ENCODE measurements around the gene CCDC88A.
"Not testable (repeated sequence)": the region's sequence is repeated elsewhere in the genome, so short reads cannot be mapped to it uniquely, and the experiment has no call there.

CCDC88A gene

DNA sequence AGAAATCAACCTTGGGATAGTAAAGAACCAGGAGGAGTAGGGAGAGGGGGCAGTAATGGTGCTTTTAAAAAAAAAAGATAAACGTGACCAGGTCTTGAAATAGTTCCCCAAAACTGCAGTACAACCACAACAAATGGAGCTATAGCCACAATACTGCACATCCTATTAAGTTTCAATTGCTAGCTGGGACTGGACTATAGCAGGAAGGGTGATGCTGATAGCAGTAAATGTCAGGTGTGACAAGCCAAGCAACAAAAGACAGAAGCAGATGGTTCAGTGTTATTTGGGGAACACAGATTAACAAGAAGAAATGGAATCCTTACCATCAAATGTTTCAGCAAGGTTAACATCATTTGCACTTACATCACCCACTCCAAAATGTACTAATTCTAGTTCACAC is 177.0 kb downstream of the CCDC88A start:
- Histone ChIP-seq H3K27ac (ENCODE audit: insufficient read depth, low read depth, low read length, poor library complexity, severe bottlenecking) (no peak overlapping the region), H3K4me3 (ENCODE audit: insufficient read depth, low read depth, low read length) (no peak overlapping the region), H3K9me3 (ENCODE audit: control insufficient read depth, low read length) (no peaks in the 10 kb centered on the region), H3K36me3 (ENCODE audit: control insufficient read depth, insufficient read depth, low read length) (peaks cover 16% of the 10 kb centered on the region), H3K4me1 (ENCODE audit: control insufficient read depth, insufficient read depth, low read length) (no peaks in the 10 kb centered on the region), H3K27me3 (ENCODE audit: control insufficient read depth, insufficient read depth, low read length, poor library complexity, severe bottlenecking) (no peaks in the 10 kb centered on the region)
- WGBS, 2 experiments: 79% methylated on average over 1 of the region's 1 CpG; no CpG with 5 or more reads in 1 of the 2 experiments

DNA sequence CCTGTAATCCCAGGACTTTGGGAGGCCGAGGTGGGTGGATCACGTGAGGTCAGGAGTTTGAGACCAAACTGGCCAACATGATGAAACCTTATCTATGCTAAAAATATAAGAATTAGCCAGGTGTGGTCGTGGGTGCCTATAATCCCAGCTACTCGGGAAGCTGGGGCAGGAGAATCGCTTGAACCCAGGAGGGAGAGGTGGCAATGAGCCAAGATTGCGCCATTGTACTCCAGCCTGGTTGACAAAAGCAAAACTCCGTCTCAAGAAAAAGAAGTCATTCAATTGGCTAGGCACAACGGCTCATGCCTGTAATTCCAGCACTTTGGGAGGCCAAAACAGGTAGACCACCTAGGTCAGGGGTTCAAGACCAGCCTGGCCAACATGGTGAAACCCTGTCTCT is 178.1 kb downstream of the CCDC88A start:
- WGBS, 2 experiments: 90 to 95% methylated on average over 8 of the region's 8 CpGs
- H3K9me3 ChIP-seq (ENCODE audit: control insufficient read depth, low read length); H3K27ac ChIP-seq (ENCODE audit: insufficient read depth, low read depth, low read length, poor library complexity, severe bottlenecking); H3K27me3 ChIP-seq (ENCODE audit: control insufficient read depth, insufficient read depth, low read length, poor library complexity, severe bottlenecking); H3K4me3 ChIP-seq (ENCODE audit: insufficient read depth, low read depth, low read length); H3K4me1 ChIP-seq (ENCODE audit: control insufficient read depth, insufficient read depth, low read length): not testable (repeated sequence)
- peaks cover 10% of the 10 kb centered on the region for H3K36me3 ChIP-seq (ENCODE audit: control insufficient read depth, insufficient read depth, low read length)

DNA sequence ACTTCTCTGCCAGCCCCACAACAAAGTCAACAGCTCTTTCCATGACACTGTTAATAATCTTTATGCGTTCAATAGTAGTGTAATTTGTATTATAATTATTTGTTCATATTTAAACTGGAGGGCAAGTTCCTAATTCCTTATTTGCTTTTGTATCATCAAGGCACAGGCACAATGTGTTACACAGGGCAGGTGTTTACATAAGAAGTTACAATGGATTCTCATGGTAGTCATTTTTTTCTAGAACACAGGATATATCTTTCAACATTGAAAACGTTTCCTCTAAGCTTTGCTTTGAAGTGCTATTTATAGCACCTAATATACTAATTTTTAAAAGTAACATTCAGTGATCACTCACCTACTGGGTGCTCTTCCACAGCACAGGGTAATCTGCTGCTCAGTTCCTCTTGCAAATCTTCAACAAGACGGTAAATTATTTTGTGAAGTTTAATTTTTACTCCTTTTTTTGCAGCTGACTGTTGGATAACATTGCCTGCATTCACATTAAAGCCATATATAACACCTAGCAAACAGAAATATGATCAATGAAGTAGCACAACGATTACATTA is 179.9 kb downstream of the CCDC88A start:
- no peak overlapping the region for H3K4me3 ChIP-seq (ENCODE audit: insufficient read depth, low read depth, low read length)
- H3K27ac ChIP-seq (ENCODE audit: insufficient read depth, low read depth, low read length, poor library complexity, severe bottlenecking): no peak overlapping the region
- peaks cover 15% of the 10 kb centered on the region for H3K36me3 ChIP-seq (ENCODE audit: control insufficient read depth, insufficient read depth, low read length)
- peaks cover under 1% of the 10 kb centered on the region for H3K4me1 ChIP-seq (ENCODE audit: control insufficient read depth, insufficient read depth, low read length)
- H3K9me3 ChIP-seq (ENCODE audit: control insufficient read depth, low read length): no peaks in the 10 kb centered on the region
- WGBS, 2 experiments: 92 to 93% methylated on average over 2 to 3 of the region's 4 CpGs
- no peaks in the 10 kb centered on the region for H3K27me3 ChIP-seq (ENCODE audit: control insufficient read depth, insufficient read depth, low read length, poor library complexity, severe bottlenecking)
